Endothelial cell of umbilical vein (primary cell): ENCODE measurements around the gene ASB14. TPM values are rescaled to one million over a fixed set of nuclear protein-coding genes. Genes with fewer than 3 reads are reported as not detected.

Experiments
- BruUV-seq: library from RNA; stranded (reverse); fragments of 400-500 nt; replicated peaks from 2 replicates; lab custom pipeline; 2021; lab: Mats Ljungman, UMichigan
- CTCF ChIA-PET: fragments of 300-600, 350-600 bp; sonication (Branson Sonifier 250); formaldehyde crosslinking; loops from one replicate; lab custom pipeline; 2021; ENCODE audit warnings: antibody characterized with exemption, inconsistent platforms; lab: Charles Lee
- POLR2A ChIA-PET: fragments of 300-600, 350-600 bp; sonication (Branson Sonifier 250); formaldehyde crosslinking; loops from one replicate; lab custom pipeline; 2021; ENCODE audit warnings: antibody characterized with exemption, inconsistent platforms; lab: Charles Lee
- DNase-seq: peaks from one replicate; pipeline ENCODE4 v3.0.0-alpha.2; 2011; ENCODE audit warnings: low read depth, low spot score
- FAIRE-seq: peaks from 2 replicates; lab custom pipeline; 2011; peaks lifted over from hg19 to GRCh38; lab: Jason Lieb, UNC
- H2AFZ ChIP-seq: 2 replicates; pipeline ENCODE4 v1.6.0; 2012; ENCODE audit warnings: low read depth, low read length, control low read depth, inconsistent platforms
- H3K27ac ChIP-seq: 2 replicates; pipeline ENCODE4 v1.5.1; 2011; ENCODE audit warnings: low read depth, mild to moderate bottlenecking, control low read depth, low read length, moderate library complexity; ENCODE audit not compliant: insufficient read depth
- H3K27me3 ChIP-seq, 2 experiments: 2 replicates each; pipeline versions ENCODE4 v1.6.0 to v1.6.1; 2011; ENCODE audit warnings: low read length in 2 of 2, mixed read lengths in 1 of 2; ENCODE audit not compliant: control insufficient read depth in 2 of 2, insufficient read depth in 2 of 2
- H3K36me3 ChIP-seq, 2 experiments: 2 replicates in 1 of 2; 3 replicates in 1 of 2; pipeline ENCODE4 v1.5.1; 2011; ENCODE audit warnings: low read length in 2 of 2, mild to moderate bottlenecking in 1 of 2, moderate library complexity in 1 of 2; ENCODE audit not compliant: control insufficient read depth in 2 of 2, insufficient read depth in 2 of 2; ENCODE audit errors: extremely low read depth in 1 of 2
- H3K4me1 ChIP-seq: 3 replicates; pipeline ENCODE4 v1.5.1; 2011; ENCODE audit warnings: mild to moderate bottlenecking, low read length; ENCODE audit not compliant: control insufficient read depth, insufficient read depth; ENCODE audit errors: extremely low read depth
- H3K4me2 ChIP-seq: 2 replicates; pipeline ENCODE4 v1.6.1; 2011; ENCODE audit warnings: low read length, control low read depth, mixed read lengths; ENCODE audit not compliant: insufficient read depth
- H3K4me3 ChIP-seq, 3 experiments: fragments of 200-600 bp in 1 of 3; sonication (generic), shearing (Covaris generic) in 1 of 3; replicated peaks in 1 of 3; 2 replicates each; pipeline ENCODE4 v1.5.1; 2011 to 2016; ENCODE audit warnings: control low read depth in 3 of 3, low read length in 3 of 3, mild to moderate bottlenecking in 2 of 3, inconsistent platforms in 1 of 3, low read depth in 1 of 3, moderate library complexity in 1 of 3; ENCODE audit not compliant: insufficient read depth in 1 of 3
- H3K79me2 ChIP-seq: 2 replicates; pipeline ENCODE4 v1.6.0; 2012; ENCODE audit warnings: low read length, inconsistent platforms; ENCODE audit not compliant: control insufficient read depth, insufficient read depth
- H3K9ac ChIP-seq: replicated peaks from 2 replicates; pipeline ENCODE3; 2011; ENCODE audit warnings: low read length, control low read depth; ENCODE audit not compliant: insufficient read depth; ENCODE audit errors: extremely low read depth
- H3K9me1 ChIP-seq: replicated peaks from 3 replicates; pipeline ENCODE4 v1.6.0; 2011; ENCODE audit warnings: mild to moderate bottlenecking, low read length; ENCODE audit not compliant: control insufficient read depth, insufficient read depth; ENCODE audit errors: extremely low read depth
- H3K9me3 ChIP-seq: replicated peaks from 2 replicates; pipeline ENCODE4 v1.5.1; 2012; ENCODE audit warnings: low read length, inconsistent platforms; ENCODE audit not compliant: control insufficient read depth, insufficient read depth
- H4K20me1 ChIP-seq: replicated peaks from 2 replicates; pipeline ENCODE3; 2011; ENCODE audit warnings: mild to moderate bottlenecking, low read length; ENCODE audit not compliant: control insufficient read depth, insufficient read depth; ENCODE audit errors: extremely low read depth
- EZH2 ChIP-seq: IDR thresholded peaks from 2 replicates; pipeline ENCODE4 v1.6.1; 2012; ENCODE audit warnings: borderline replicate concordance, low read depth, mild to moderate bottlenecking, moderate library complexity, low read length, inconsistent platforms; ENCODE audit not compliant: severe bottlenecking
- GATA2 ChIP-seq: IDR thresholded peaks from 2 replicates; pipeline ENCODE4 v1.7.0; 2011; ENCODE audit warnings: low read depth, mild to moderate bottlenecking, moderate library complexity, mixed read lengths, low read length; ENCODE audit not compliant: insufficient read length, insufficient read depth
- JUN ChIP-seq: IDR thresholded peaks from 2 replicates; pipeline ENCODE4 v1.6.1; 2011; ENCODE audit warnings: borderline replicate concordance, low read depth; ENCODE audit not compliant: insufficient read length, insufficient read depth
- POLR2A ChIP-seq: IDR thresholded peaks from 2 replicates; pipeline ENCODE4 v1.6.1; 2012; ENCODE audit warnings: low read depth, mild to moderate bottlenecking, control low read depth, low read length
- POLR2AphosphoS5 ChIP-seq: IDR thresholded peaks from 2 replicates; pipeline ENCODE4 v1.6.1; 2012; ENCODE audit warnings: low read depth, mild to moderate bottlenecking, control low read depth, low read length, moderate library complexity; ENCODE audit not compliant: insufficient read depth
- dilution Hi-C: fragments of 300-500 bp; cut with MboI; formaldehyde crosslinking; loops from one replicate; pipeline ENCODE4 v1.15.0; 2019; ENCODE audit warnings: low sequenced_read_pairs; ENCODE audit not compliant: extremely low pct_ligation_motif_present
- intact Hi-C: fragments of 100-400 bp; cut with micrococcal nuclease; formaldehyde crosslinking; loops from one replicate; pipeline ENCODE4 v1.10.0; 2022
- polyA plus RNA-seq, 4 experiments: library from polyadenylated mRNA; depleted of rRNA in 3 of 4; stranded (reverse) in 3 of 4; unstranded in 1 of 4; fragments of >200 nt; gene quantifications; 2 replicates each; pipeline versions ENCODE4 v1.2.1 to v1.2.3, GENCODE V29; 2011 to 2012; ENCODE audit warnings: missing spikeins in 1 of 4
- total RNA-seq: library from RNA; stranded (reverse); gene quantifications from 2 replicates; pipeline ENCODE4 v1.2.3, GENCODE V29; 2021
- TF ChIP-seq, protein P1 (sequence below): IDR thresholded peaks from 2 replicates; pipeline ENCODE4 v1.6.1; 2011; ENCODE audit not compliant: insufficient read depth, insufficient read length

ASB14 gene
- total and polyA plus RNA-seq, 2 donors (not counting 3 experiments of a cell fraction or from before 2014, with no cell fraction given), result 0.01 TPM; not detected in 1

GRCh38 chr3:57275393-57275792 is 17.1 kb downstream of the ASB14 start:
- Histone ChIP-seq H3K27me3 (no peaks in the 10 kb centered on the region), H4K20me1 (no peaks in the 10 kb centered on the region), H3K9ac (no peak overlapping the region), H3K36me3 (no peaks in the 10 kb centered on the region), H2AFZ (no peak overlapping the region), H3K4me3 (no peak overlapping the region), H3K9me3 (no peaks in the 10 kb centered on the region), H3K79me2 (no peaks in the 10 kb centered on the region), H3K4me2 (no peak overlapping the region), H3K27ac (no peak overlapping the region), H3K4me1 (no peaks in the 10 kb centered on the region), H3K9me1 (no peaks in the 10 kb centered on the region)
- dilution Hi-C loops, result no loop called here
- FAIRE-seq (no peak), DNase-seq (no peak)
- ChIA-PET CTCF (no interaction called here), POLR2A (no interaction called here)
- intact Hi-C loops, result no loop called here
- BruUV-seq, result no TSS peak
- no peak for TF ChIP-seq POLR2A

GRCh38 chr3:57274845-57275244 is 17.6 kb downstream of the ASB14 start:
- Histone ChIP-seq H3K27ac (no peak overlapping the region), H3K36me3 (peaks cover 0 to 4% of the 10 kb centered on the region in 2 experiments), H2AFZ (no peak overlapping the region), H3K4me3 (no peak overlapping the region), H3K9ac (no peak overlapping the region), H3K4me1 (no peaks in the 10 kb centered on the region), H3K4me2 (no peak overlapping the region), H3K9me3 (no peaks in the 10 kb centered on the region), H3K27me3 (no peaks in the 10 kb centered on the region), H3K79me2 (no peaks in the 10 kb centered on the region), H4K20me1 (no peaks in the 10 kb centered on the region), H3K9me1 (no peaks in the 10 kb centered on the region)
- intact Hi-C loops, result no loop called here
- DNase-seq (no peak), FAIRE-seq (no peak)
- CTCF ChIA-PET, result no interaction called here
- TF ChIP-seq POLR2A (no peak), EZH2 (no peak), POLR2AphosphoS5 (no peak), JUN (no peak), GATA2 (no peak)
- TF ChIP-seq, protein P1, sequence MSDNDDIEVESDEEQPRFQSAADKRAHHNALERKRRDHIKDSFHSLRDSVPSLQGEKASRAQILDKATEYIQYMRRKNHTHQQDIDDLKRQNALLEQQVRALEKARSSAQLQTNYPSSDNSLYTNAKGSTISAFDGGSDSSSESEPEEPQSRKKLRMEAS, result no peak
- POLR2A ChIA-PET, result no interaction called here
- dilution Hi-C loops, result no loop called here
- BruUV-seq, result no TSS peak
